ENCODE results near the gene EHBP1.

EHBP1 gene

DNA sequence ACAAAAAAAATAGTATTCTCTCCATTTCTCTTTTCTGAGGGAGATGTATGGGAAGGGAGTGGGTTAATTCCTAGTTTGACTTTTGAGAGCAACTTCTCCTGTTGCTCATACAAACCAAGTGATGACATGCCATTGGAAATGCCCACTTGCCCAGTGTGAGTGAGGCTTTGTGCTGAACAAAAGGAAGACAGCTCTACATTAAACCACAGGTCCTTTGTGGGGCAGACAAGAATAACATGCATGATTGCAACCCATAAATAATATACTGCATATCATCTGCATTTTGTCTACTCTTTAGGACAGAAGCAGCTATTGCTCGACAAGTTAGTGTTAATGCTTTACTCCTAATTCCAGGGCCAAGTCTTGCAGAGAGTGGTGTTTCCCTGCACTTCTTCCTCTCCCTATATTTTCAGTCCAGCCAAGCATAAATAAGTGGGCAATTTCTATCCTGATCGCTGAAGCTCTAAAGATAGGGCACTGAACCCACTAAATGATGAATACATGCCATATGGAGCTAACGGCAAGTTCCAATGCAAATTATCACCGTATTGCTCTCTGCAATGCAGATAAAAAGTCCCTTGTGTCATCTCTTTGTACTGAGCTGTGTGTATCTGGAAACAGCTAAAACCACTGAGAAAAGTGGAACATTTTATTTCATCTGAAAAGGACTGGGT is 19.4 kb upstream of the EHBP1 start:
- Histone ChIP-seq H3K4me3 (ENCODE audit: low read length, poor library complexity, severe bottlenecking) (no peak overlapping the region), H3K4me2 (ENCODE audit: low read depth, low read length, poor library complexity, severe bottlenecking) (no peak overlapping the region), H3K79me2 (ENCODE audit: insufficient read depth, low read length) (no peaks in the 10 kb centered on the region), H3K9me2 (replicated peaks; ENCODE audit: low read depth, low read length) (no peaks in the 10 kb centered on the region), H4K20me1 (ENCODE audit: insufficient read depth, low read length, poor library complexity, severe bottlenecking) (no peaks in the 10 kb centered on the region), H3K27me3 (ENCODE audit: insufficient read depth, low read length, poor library complexity, severe bottlenecking) (no peaks in the 10 kb centered on the region), H3F3A (ENCODE audit: low read depth) (no peaks in the 10 kb centered on the region), H3K4me1 (ENCODE audit: insufficient read depth, low read length, poor library complexity, severe bottlenecking) (no peaks in the 10 kb centered on the region), H3K36me3 (ENCODE audit: insufficient read depth, low read length) (no peaks in the 10 kb centered on the region), H2AFZ (ENCODE audit: low read length) (no peak overlapping the region), H3K9ac (ENCODE audit: low read depth, low read length, poor library complexity, severe bottlenecking) (no peak overlapping the region), H3K9me3 (ENCODE audit: insufficient read depth, low read depth, low read length) (no peaks in the 10 kb centered on the region)
- no peak for TF ChIP-seq EZH2phosphoT487 (IDR thresholded peaks at IDR 0.05; ENCODE audit: borderline replicate concordance)
- TF ChIP-seq, protein P1, sequence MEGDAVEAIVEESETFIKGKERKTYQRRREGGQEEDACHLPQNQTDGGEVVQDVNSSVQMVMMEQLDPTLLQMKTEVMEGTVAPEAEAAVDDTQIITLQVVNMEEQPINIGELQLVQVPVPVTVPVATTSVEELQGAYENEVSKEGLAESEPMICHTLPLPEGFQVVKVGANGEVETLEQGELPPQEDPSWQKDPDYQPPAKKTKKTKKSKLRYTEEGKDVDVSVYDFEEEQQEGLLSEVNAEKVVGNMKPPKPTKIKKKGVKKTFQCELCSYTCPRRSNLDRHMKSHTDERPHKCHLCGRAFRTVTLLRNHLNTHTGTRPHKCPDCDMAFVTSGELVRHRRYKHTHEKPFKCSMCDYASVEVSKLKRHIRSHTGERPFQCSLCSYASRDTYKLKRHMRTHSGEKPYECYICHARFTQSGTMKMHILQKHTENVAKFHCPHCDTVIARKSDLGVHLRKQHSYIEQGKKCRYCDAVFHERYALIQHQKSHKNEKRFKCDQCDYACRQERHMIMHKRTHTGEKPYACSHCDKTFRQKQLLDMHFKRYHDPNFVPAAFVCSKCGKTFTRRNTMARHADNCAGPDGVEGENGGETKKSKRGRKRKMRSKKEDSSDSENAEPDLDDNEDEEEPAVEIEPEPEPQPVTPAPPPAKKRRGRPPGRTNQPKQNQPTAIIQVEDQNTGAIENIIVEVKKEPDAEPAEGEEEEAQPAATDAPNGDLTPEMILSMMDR (conservative IDR thresholded peaks at IDR 0.05; ENCODE audit: low read length): no peak

DNA sequence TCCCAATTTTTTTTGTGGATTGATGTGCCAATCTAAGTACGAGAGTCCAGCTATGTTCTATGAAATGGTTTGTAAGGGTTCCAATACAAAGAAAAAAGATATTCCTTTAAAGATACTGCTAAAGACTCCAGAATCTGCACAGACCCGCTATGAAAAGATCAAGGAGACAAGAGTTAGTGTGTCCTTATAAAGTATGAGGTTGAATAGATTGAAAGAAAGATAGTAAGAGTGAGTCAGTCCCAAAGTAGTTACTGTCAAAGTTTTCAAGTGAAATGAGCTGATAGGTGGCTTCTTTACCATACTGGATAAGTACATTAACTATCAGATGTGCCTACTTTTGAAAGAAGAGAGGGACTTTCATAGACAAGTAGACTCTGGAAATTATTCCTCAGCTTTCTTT is 17.9 kb upstream of the EHBP1 start:
- Histone ChIP-seq H3K9me2 (replicated peaks; ENCODE audit: low read depth, low read length) (no peaks in the 10 kb centered on the region), H2AFZ (ENCODE audit: low read length) (no peak overlapping the region), H3K4me1 (ENCODE audit: insufficient read depth, low read length, poor library complexity, severe bottlenecking) (no peaks in the 10 kb centered on the region), H3K4me2 (ENCODE audit: low read depth, low read length, poor library complexity, severe bottlenecking) (no peak overlapping the region), H3F3A (ENCODE audit: low read depth) (no peaks in the 10 kb centered on the region), H3K79me2 (ENCODE audit: insufficient read depth, low read length) (no peaks in the 10 kb centered on the region), H3K4me3 (ENCODE audit: low read length, poor library complexity, severe bottlenecking) (no peak overlapping the region), H3K27me3 (ENCODE audit: insufficient read depth, low read length, poor library complexity, severe bottlenecking) (no peaks in the 10 kb centered on the region), H3K9ac (ENCODE audit: low read depth, low read length, poor library complexity, severe bottlenecking) (no peak overlapping the region), H3K36me3 (ENCODE audit: insufficient read depth, low read length) (no peaks in the 10 kb centered on the region), H4K20me1 (ENCODE audit: insufficient read depth, low read length, poor library complexity, severe bottlenecking) (no peaks in the 10 kb centered on the region), H3K9me3 (ENCODE audit: insufficient read depth, low read depth, low read length) (no peaks in the 10 kb centered on the region)
- TF ChIP-seq EZH2phosphoT487 (IDR thresholded peaks at IDR 0.05; ENCODE audit: borderline replicate concordance): no peak
- TF ChIP-seq, protein P1 (conservative IDR thresholded peaks at IDR 0.05; ENCODE audit: low read length): no peak

- H3K9me2 ChIP-seq (replicated peaks; ENCODE audit: low read depth, low read length): no peaks in the 10 kb centered on the region
- H3K36me3 ChIP-seq (ENCODE audit: insufficient read depth, low read length): no peaks in the 10 kb centered on the region
- H2AFZ ChIP-seq (ENCODE audit: low read length): no peak overlapping the region
- no peaks in the 10 kb centered on the region for H3K79me2 ChIP-seq (ENCODE audit: insufficient read depth, low read length)
- no peak overlapping the region for H3K9ac ChIP-seq (ENCODE audit: low read depth, low read length, poor library complexity, severe bottlenecking)
- no peak overlapping the region for H3K4me2 ChIP-seq (ENCODE audit: low read depth, low read length, poor library complexity, severe bottlenecking)
- no peaks in the 10 kb centered on the region for H4K20me1 ChIP-seq (ENCODE audit: insufficient read depth, low read length, poor library complexity, severe bottlenecking)
- no peaks in the 10 kb centered on the region for H3K27me3 ChIP-seq (ENCODE audit: insufficient read depth, low read length, poor library complexity, severe bottlenecking)
- TF ChIP-seq EZH2phosphoT487 (IDR thresholded peaks at IDR 0.05; ENCODE audit: borderline replicate concordance): no peak
- TF ChIP-seq, protein P1 (conservative IDR thresholded peaks at IDR 0.05; ENCODE audit: low read length): no peak
- no peaks in the 10 kb centered on the region for H3K4me1 ChIP-seq (ENCODE audit: insufficient read depth, low read length, poor library complexity, severe bottlenecking)
- no peaks in the 10 kb centered on the region for H3K9me3 ChIP-seq (ENCODE audit: insufficient read depth, low read depth, low read length)
- H3F3A ChIP-seq (ENCODE audit: low read depth): no peaks in the 10 kb centered on the region
- no peak overlapping the region for H3K4me3 ChIP-seq (ENCODE audit: low read length, poor library complexity, severe bottlenecking)
Measured at GRCh38 chr2:62688771-62689170, 16.7 kb upstream of the EHBP1 start.
